KBM-7 (cell line): ENCODE results near the gene NEGR1.

Experiments
- DNase-seq: peaks from one replicate; pipeline ENCODE4 v3.0.0-alpha.2; 2015
- in situ Hi-C: fragments of 300-500 bp; cut with MboI; formaldehyde crosslinking; loops from 2 replicates; pipeline ENCODE4 v1.14.3; 2020; ENCODE audit warnings: low sequenced_read_pairs, low pct_unique_long_range_greater_than_20kb, mixed read lengths

The NEGR1 gene

GRCh38 chr1:71635568-71635967, 646.8 kb downstream of the NEGR1 start:
- DNase-seq: no peak
- in situ Hi-C loops: no loop called here

- in situ Hi-C loops: no loop called here
- DNase-seq: no peak
These were observed 648.2 kb downstream of the NEGR1 start for GRCh38 chr1:71634159-71634558.

- DNase-seq: no peak
- in situ Hi-C loops: no loop called here
These were observed 652.3 kb downstream of the NEGR1 start for GRCh38 chr1:71630073-71630472.

GRCh38 chr1:71625004-71625403, 657.3 kb downstream of the NEGR1 start:
- no peak for DNase-seq
- in situ Hi-C loops: no loop called here

- no peak for DNase-seq
- in situ Hi-C loops: no loop called here
These were observed 658.5 kb downstream of the NEGR1 start for GRCh38 chr1:71623888-71624287.

GRCh38 chr1:71621785-71622184, 660.6 kb downstream of the NEGR1 start:
- DNase-seq: no peak
- in situ Hi-C loops: no loop called here

- DNase-seq: no peak
- in situ Hi-C loops: no loop called here
These were observed 663.4 kb downstream of the NEGR1 start for GRCh38 chr1:71618766-71619530.

- in situ Hi-C loops: no loop called here
These were observed 664.1 kb downstream of the NEGR1 start for GRCh38 chr1:71618191-71618590.

GRCh38 chr1:71610476-71610875, 671.9 kb downstream of the NEGR1 start:
- in situ Hi-C loops: no loop called here
- no peak for DNase-seq

More at GRCh38 chr1:71618191-71618590, 664.1 kb downstream of the NEGR1 start:
- no peak for DNase-seq

- in situ Hi-C loops: no loop called here
- DNase-seq: no peak
These were observed 679.1 kb downstream of the NEGR1 start for GRCh38 chr1:71603044-71603776.

GRCh38 chr1:71600023-71600422, 682.3 kb downstream of the NEGR1 start:
- DNase-seq: no peak
- in situ Hi-C loops: no loop called here

- in situ Hi-C loops: no loop called here
These were observed 683.0 kb downstream of the NEGR1 start for GRCh38 chr1:71599306-71599705.

GRCh38 chr1:71593523-71593922, 688.8 kb downstream of the NEGR1 start:
- peak; percentile 22 for DNase-seq
- in situ Hi-C loops: no loop called here

More at GRCh38 chr1:71599306-71599705, 683.0 kb downstream of the NEGR1 start:
- DNase-seq: no peak

GRCh38 chr1:71592646-71593274, 689.6 kb downstream of the NEGR1 start:
- in situ Hi-C loops: no loop called here
- DNase-seq: no peak

- in situ Hi-C loops: no loop called here
- no peak for DNase-seq
These were observed 693.3 kb downstream of the NEGR1 start for GRCh38 chr1:71589005-71589404.

- DNase-seq: peak; percentile 45
- in situ Hi-C loops: no loop called here
These were observed 694.4 kb downstream of the NEGR1 start for GRCh38 chr1:71587961-71588360.

- no peak for DNase-seq
- in situ Hi-C loops: no loop called here
These were observed 696.3 kb downstream of the NEGR1 start for GRCh38 chr1:71586030-71586429.

GRCh38 chr1:71583756-71584155, 698.6 kb downstream of the NEGR1 start:
- no peak for DNase-seq
- in situ Hi-C loops: no loop called here

- DNase-seq: no peak
- in situ Hi-C loops: no loop called here
These were observed 699.7 kb downstream of the NEGR1 start for GRCh38 chr1:71582673-71583072.

GRCh38 chr1:71577451-71578131, 704.7 kb downstream of the NEGR1 start:
- no peak for DNase-seq
- in situ Hi-C loops: no loop called here
